ENCODE results near the gene SMG9. TPM values are rescaled to one million over a fixed set of nuclear protein-coding genes. Genes with fewer than 3 reads are reported as not detected.

SMG9 gene
- total RNA-seq, 1 experiment from 2014 or later = 52.2 TPM

DNA sequence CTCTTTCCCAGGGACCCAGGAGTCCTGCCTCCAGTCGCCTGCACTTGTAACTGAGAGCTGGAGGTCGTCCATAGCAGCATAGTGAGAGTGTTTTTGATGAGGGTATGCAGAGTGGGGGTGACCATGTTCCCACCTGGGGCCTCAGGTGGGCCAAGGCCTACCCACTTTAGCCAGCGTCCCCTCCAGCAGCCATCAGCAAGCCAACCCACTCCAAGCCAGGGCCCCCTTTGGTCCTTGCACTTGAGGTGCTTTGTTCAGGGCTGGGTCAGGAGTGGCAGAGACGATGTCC, 11.9 kb upstream of the SMG9 start:
- no peaks in the 10 kb centered on the region for H3K9me3 ChIP-seq (ENCODE audit: control insufficient read depth, low read depth, low read length)
- no peak overlapping the region for H3K27ac ChIP-seq (ENCODE audit: insufficient read length, low read depth, low read length)
- H3K79me1 ChIP-seq (ENCODE audit: insufficient read depth, low read depth, low read length, poor library complexity, severe bottlenecking) = no peaks in the 10 kb centered on the region
- Mint-ChIP-seq H3K9me3 (no peaks in the 10 kb centered on the region), H3K36me3 (ENCODE audit: insufficient read depth in 1 of 3, low read depth in 3 of 3) (no peaks in the 10 kb centered on the region; a peak in 1 of 7 replicates), H3K27me3 (ENCODE audit: low read depth) (peaks cover 35% of the 10 kb centered on the region), H3K4me3 (no peak overlapping the region), H3K27ac (no peak overlapping the region), H3K4me1 (peaks cover 12 to 17% of the 10 kb centered on the region in 2 experiments)
- no peak overlapping the region for H2BK120ac ChIP-seq (ENCODE audit: low read depth, low read length, poor library complexity, severe bottlenecking)
- no peak overlapping the region for H3K56ac ChIP-seq (ENCODE audit: insufficient read length, low read depth, low read length)
- H2BK20ac ChIP-seq (ENCODE audit: low read depth, low read length, poor library complexity, severe bottlenecking) = no peak overlapping the region
- no peak overlapping the region for H3K4me2 ChIP-seq (ENCODE audit: insufficient read depth, insufficient read length, low read length)
- H2BK5ac ChIP-seq (ENCODE audit: insufficient read length, low read length) = no peak overlapping the region
- no peak overlapping the region for H2AFZ ChIP-seq (ENCODE audit: low read length)
- no peak overlapping the region for H3K23ac ChIP-seq (ENCODE audit: insufficient read length, low read depth, low read length)
- no peaks in the 10 kb centered on the region for H3K23me2 ChIP-seq (ENCODE audit: insufficient read length, low read depth, low read length, poor library complexity, severe bottlenecking)
- no peaks in the 10 kb centered on the region for H4K20me1 ChIP-seq (ENCODE audit: control insufficient read depth, insufficient read depth, insufficient read length)
- H3K9ac ChIP-seq (ENCODE audit: extremely low read depth, insufficient read length, low read length) = no peak overlapping the region
- H2BK12ac ChIP-seq (ENCODE audit: insufficient read length, low read depth, low read length) = no peak overlapping the region
- no peak overlapping the region for H4K91ac ChIP-seq (ENCODE audit: insufficient read length, low read depth, low read length)
- H3K79me2 ChIP-seq (ENCODE audit: insufficient read depth, low read length) = no peaks in the 10 kb centered on the region
- no peak overlapping the region for H2AK5ac ChIP-seq (ENCODE audit: insufficient read length, low read length)
- no CpG with 5 or more reads among the region's 4 CpGs for WGBS (ENCODE audit: extremely low coverage, insufficient read length, low lambda C conversion rate)
- no peak overlapping the region for H3K14ac ChIP-seq (ENCODE audit: insufficient read depth, low read length)
- no peak overlapping the region for H4K5ac ChIP-seq (ENCODE audit: insufficient read length, low read depth, low read length)
- no peak overlapping the region for H2BK15ac ChIP-seq (ENCODE audit: low read depth, low read length)
- no peaks in the 10 kb centered on the region for H3K27me3 ChIP-seq (ENCODE audit: insufficient read depth, low read length)
- H3K18ac ChIP-seq (ENCODE audit: insufficient read length, low read depth, low read length) = no peak overlapping the region
- no peak for DNase-seq
- H3K4ac ChIP-seq (ENCODE audit: low read depth, low read length) = no peak overlapping the region
- H3K4me1 ChIP-seq (ENCODE audit: insufficient read depth, low read length) = no peaks in the 10 kb centered on the region; the same call in 1 of the 2 replicates
- no peak overlapping the region for H4K8ac ChIP-seq (replicated peaks; ENCODE audit: insufficient read length, low read depth, low read length)
- TF ChIP-seq, protein P1, sequence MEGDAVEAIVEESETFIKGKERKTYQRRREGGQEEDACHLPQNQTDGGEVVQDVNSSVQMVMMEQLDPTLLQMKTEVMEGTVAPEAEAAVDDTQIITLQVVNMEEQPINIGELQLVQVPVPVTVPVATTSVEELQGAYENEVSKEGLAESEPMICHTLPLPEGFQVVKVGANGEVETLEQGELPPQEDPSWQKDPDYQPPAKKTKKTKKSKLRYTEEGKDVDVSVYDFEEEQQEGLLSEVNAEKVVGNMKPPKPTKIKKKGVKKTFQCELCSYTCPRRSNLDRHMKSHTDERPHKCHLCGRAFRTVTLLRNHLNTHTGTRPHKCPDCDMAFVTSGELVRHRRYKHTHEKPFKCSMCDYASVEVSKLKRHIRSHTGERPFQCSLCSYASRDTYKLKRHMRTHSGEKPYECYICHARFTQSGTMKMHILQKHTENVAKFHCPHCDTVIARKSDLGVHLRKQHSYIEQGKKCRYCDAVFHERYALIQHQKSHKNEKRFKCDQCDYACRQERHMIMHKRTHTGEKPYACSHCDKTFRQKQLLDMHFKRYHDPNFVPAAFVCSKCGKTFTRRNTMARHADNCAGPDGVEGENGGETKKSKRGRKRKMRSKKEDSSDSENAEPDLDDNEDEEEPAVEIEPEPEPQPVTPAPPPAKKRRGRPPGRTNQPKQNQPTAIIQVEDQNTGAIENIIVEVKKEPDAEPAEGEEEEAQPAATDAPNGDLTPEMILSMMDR (conservative IDR thresholded peaks at IDR 0.05) = peak; percentile 7; the same call in 1 of the 3 replicates
- H3T11ph ChIP-seq (ENCODE audit: low read length) = no peak overlapping the region

All from H9 (cell line).